NCI-H2107 (cell line): ENCODE results near the gene TEX19.

Experiments
- DNase-seq: peaks from one replicate; lab custom pipeline; 2025; lab: John Stamatoyannopoulos, UW

Gene TEX19

GRCh38 chr17:82390860-82391435 lies 31.9 kb downstream of the TEX19 start:
- no peak for DNase-seq

- no peak for DNase-seq
These were observed 32.5 kb downstream of the TEX19 start for GRCh38 chr17:82391496-82392066.

DNA sequence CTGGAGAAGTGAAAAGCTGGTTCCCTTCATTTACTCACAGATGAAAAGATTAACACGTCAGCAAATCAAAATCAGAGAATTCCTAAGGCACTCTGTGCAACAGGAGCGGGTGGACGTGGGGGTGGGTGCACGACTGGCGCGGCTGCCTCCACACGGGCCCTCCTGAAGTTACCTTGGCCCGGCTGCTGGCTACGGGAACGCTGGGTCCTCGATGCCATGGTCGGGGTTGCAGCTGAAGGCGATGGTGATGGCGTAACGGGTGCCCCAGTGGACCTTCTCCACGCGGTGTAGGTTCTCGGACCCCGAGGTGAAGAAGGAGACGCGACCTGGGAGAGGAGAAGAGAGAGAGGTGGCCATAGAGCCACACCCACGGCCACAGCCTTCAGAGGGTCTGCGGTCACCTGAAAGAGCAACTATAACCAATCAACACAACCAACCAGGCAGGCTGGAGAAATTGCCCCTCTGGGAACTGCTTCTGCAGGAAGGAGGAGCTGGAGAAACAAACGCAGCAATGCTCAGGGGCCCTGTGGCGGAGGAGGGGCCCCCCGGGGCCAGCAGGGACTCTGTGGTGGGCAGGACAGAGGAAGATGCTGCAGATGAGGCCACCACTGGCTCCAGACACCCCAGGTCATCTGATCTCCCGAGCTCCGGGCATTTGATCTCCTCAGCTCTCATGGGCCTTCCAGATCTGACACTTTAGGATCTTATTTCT lies 33.3 kb downstream of the TEX19 start:
- DNase-seq = no peak

GRCh38 chr17:82392941-82393340 lies 33.9 kb downstream of the TEX19 start:
- DNase-seq = no peak

- DNase-seq = no peak
These were observed 35.2 kb downstream of the TEX19 start for GRCh38 chr17:82394278-82394677.

- DNase-seq = no peak
These were observed 37.8 kb downstream of the TEX19 start for GRCh38 chr17:82396601-82397435.

GRCh38 chr17:82397449-82398335 lies 38.6 kb downstream of the TEX19 start:
- DNase-seq = no peak

GRCh38 chr17:82399041-82399441 lies 40.0 kb downstream of the TEX19 start:
- no peak for DNase-seq

DNA sequence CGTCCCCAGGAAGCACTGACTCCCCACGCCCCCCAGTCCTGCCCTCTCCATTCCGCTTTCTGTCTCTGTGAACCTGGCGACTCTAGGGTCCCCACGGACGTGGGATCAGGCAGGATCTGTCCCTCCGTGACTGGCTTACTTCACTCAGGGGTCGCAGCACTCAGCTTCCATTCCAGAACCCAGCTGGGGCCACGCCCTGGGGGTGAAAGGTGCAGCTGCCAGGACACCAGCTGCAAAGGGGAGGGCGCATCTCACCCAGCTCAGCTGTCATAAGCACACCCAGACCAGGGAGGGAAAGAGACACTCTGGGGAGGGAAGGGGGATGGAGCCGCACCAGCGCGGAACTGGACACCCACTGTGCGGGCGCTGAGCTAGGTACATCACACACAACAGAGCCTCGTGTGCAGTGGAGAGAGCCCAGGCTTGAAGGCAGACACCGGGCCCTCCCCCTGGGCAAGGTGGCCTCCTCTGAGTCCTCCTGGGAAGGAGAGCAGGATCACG lies 40.6 kb downstream of the TEX19 start:
- DNase-seq = peak; percentile 38

DNA sequence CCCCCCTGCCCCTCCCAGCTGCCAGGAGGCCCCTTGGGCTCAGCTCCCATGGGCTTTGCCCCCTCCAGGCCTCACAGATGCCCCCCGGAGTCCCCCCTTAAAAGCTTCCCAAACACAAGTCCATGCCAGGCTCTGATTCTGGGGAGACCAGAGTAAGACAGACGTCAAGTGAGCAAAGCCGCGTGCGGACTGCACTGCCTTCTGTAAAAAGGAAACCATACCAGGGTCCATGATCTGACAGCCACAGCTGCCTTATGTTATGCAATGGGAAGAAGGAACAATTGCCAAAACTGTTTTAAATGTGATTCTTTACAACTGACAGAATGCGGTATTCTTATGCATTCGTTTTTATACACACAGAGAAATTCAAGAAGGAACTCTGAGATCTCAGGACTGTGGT lies 41.2 kb downstream of the TEX19 start:
- no peak for DNase-seq

DNA sequence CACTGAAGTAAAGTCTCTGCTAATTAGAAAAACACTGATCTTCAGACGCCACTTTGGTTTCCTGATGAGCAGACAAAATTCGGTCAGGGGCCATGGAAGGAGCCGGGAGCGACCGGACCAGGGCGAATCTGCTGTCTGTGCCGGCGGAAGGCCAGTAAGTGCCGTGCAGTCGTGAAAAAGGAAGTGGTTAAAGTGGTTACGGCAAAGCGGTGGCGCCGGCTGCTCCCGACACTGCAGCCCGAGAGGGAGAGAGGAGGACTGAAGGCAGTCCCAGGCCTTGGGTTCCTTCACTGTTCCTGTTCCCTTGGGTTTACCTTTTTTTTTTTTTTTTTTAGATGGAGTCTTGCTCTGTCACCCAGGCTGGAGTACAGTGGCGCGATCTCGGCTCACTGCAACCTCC lies 41.8 kb downstream of the TEX19 start:
- DNase-seq = no peak

DNA sequence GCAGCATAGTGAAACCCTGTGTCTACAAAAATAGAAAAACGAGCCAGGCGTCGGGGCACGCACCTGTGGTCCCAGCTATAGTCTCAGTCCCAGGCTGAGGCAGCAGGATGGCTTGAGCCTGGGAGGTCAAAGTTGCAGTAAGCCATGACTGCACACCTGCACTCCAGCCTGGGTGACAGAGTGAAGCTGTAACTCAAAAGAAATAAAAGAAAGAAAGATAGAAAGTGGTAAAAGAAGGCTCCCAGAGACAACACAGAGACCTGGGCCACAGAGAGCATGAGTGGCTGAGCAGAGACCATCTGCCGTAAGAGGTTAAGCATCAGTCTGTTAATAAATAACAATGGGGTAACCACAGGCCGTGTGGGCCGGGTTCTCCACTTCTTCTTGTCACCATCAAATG lies 43.8 kb downstream of the TEX19 start:
- DNase-seq = no peak

GRCh38 chr17:82403662-82404660 lies 44.9 kb downstream of the TEX19 start:
- no peak for DNase-seq

- no peak for DNase-seq
These were observed 46.0 kb downstream of the TEX19 start for GRCh38 chr17:82405051-82405450.

DNA sequence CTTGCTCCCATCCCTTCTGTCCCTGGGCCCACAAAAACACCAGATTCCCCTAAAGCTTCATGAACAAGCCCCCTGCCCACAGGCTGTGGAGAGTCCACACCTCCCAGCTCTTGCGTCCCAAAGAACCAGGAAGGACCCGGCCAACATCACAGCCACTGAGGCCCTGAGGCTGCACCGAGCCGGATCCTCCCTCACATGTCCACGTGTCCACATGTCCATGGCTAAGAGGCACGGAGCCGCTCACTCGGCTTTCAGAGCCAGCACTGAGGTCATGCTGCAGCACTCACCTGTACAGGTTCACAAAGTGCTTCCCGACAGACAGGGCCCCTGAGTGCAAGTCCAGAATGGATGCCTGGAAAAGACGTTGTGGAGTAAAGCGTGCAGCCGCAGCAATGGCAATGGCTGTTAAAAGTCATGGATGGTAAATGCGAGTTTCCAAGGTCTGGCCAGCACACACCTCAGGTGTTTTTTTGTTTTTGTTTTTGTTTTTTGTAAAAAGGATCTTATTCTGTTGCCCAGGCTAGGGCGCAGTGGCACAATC lies 47.2 kb downstream of the TEX19 start:
- DNase-seq = no peak

- no peak for DNase-seq
These were observed 48.2 kb downstream of the TEX19 start for GRCh38 chr17:82407255-82407654.

GRCh38 chr17:82408288-82408937 lies 49.4 kb downstream of the TEX19 start:
- peak; percentile 50 for DNase-seq

- DNase-seq = no peak
These were observed 49.9 kb downstream of the TEX19 start for GRCh38 chr17:82408938-82409318.

DNA sequence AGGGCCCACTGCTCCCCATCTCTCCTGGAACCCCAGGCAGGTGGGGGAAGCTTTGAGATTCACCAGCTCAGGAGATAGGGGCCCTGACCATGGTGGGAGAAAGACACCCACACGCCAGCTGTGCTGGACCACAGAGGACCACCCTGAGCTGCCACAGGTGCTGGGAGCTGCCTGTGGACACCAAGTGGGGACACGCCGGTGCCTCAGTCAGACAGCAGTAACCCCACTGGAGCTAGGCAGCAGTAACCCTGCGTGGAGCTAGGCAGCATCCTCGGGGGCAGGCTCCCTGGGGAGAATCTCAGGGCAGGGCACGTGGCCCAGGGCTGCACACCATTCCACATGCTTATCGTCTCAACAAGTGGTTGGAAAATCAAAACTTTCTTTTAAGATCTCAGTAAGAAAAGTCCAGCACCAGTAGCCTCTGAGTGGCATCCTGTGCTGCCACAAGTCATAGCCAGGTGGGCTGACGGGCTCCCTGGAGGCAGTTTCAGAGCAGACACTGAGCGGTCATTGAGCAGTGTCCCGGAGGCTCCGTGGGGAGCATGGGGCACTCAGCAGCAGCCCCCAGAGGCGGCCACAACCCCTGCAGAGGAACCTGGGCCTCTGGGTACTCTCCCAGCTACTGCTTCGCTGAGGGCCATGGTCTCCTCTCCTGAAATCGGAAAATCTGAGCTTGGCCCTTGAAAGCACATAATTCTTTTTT lies 51.1 kb downstream of the TEX19 start:
- no peak for DNase-seq
